ENCODE results near the gene MT1A. TPM values are rescaled to one million over a fixed set of nuclear protein-coding genes. Genes with fewer than 3 reads are reported as not detected.
A peak's percentile ranks its signal among the peaks of the same experiment; 100 is the strongest.

The MT1A gene
- under 1 TPM in 1 of 2 experiments, not detected in 1; 0.91 TPM for total RNA-seq

DNA sequence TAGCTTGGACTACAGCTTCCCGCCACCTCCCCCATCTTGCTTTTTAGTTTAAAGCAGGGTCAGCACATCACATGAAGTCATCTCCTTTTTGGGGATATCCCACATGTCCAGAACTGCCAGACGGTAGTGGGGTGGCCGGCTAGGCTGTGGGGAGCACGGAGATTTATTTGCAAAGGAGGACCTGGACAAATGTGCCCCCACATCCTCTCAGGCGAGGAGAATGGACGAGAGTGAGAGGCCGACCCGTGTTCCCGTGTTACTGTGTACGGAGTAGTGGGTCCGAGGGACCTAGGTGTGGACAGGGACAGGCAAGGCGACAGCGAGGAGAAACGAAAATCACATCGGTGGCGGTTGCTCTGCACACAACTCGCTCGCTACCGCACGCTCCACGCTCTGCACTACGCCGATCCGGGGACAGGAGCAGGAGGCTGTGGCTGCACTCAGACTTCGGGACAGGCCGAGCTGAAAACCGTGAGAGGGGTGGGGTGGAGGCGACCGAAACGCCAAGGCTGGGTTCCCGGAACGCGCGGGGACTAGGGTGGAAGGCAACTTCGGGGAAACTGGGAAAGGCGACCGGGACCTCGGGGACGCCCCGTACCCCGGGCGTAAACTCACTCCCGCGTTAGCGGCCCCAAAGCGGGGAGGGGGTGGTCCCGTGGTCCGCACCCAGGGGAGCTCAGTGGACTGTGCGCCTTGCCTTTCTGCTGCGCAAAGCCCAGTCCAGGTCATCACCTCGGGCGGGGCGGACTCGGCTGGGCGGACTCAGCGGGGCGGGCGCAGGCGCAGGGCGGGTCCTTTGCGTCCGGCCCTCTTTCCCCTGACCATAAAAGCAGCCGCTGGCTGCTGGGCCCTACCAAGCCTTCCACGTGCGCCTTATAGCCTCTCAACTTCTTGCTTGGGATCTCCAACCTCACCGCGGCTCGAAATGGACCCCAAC, at the start of gene MT1A:
MT1A (plus strand) TSS at position 853 of the 937 bp plus-strand sequence; CDS start at position 926, 73 bp downstream.
- CTCF ChIA-PET, result interaction anchor here (0.8 to 1.5 kb wide), 4 partner anchors 12 to 64 kb away, joined by 3 to 4 read pairs (median 3); partner anchors contain the start of gene MT1E
- Mint-ChIP-seq H3K27ac (no peak within 1 kb of the TSS), H3K4me1 (peaks cover 37% of the 10 kb centered on the region), H3K36me3 (no peaks in the 10 kb centered on the region), H3K9me3 (ENCODE audit: low read depth) (no peaks in the 10 kb centered on the region), H3K27me3 (peaks cover 92% of the 10 kb centered on the region), H3K4me3 (peak within 1 kb of the TSS; percentile 63)
- ATAC-seq, result peak; percentile 59
- DNase-seq, result no peak

DNA sequence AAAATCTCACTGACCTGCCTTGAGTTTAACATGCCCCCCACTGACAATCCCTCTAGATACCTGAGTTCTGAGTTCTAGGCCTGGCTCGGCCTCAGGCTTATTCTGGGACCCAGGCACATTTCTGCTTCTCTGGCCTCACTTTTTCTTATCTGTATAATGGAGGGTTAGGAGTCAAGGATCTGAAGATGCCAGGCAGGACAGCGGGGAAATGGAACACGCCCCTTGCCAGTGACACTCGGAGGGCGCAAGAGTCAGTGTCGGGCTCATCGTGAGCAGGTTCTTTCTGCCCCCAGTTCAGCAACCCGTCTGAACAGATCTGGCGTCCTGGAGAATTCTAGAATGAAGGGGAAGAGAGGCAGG, 49.7 kb upstream of the MT1A start:
- ATAC-seq (no peak), DNase-seq (no peak)
- Mint-ChIP-seq H3K4me1 (peaks cover 11% of the 10 kb centered on the region), H3K9me3 (ENCODE audit: low read depth) (no peaks in the 10 kb centered on the region), H3K27me3 (peaks cover 54% of the 10 kb centered on the region), H3K36me3 (no peaks in the 10 kb centered on the region), H3K4me3 (peak overlapping the region; percentile 71), H3K27ac (no peak overlapping the region)
- CTCF ChIA-PET, result no interaction called here

DNA sequence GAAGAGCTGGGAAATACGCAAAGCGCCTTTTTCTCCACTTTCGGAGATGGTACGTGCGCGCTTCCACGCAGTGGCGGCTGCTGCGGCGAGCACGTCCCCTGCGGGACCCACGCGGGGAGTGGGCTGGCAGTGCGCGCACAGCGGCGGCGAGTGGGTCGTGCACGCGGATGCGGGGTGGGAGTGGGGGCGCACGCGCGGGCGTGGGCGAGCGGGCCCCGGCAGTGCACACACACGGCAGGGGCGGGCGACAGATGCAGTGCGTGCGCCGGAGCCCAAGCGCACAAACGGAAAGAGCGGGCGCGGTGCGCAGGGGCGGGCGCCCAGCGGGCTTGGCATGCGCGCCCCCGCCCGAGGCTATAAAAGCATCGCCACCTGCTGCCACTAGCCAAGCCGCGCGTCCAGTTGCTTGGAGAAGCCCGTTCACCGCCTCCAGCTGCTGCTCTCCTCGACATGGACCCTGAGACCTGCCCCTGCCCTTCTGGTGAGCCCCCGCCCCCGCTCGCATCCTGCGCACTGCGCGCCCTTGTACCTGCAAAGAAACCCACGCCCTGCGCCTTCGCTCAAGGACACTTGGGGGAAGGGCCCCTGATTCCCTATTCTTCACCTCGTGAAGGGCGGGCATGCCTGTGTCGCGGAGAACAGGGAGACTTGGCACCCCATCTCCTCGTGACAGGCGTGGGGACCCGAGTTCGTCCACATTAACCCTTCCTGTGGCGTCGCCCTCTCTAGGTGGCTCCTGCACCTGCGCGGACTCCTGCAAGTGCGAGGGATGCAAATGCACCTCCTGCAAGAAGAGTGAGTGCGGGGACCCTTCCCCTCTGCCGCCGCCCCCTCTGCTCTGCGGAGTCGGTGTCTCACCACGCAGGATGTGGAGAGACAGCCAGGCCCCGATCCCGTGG, 49.1 kb upstream of the MT1A start, which contains the start of gene MT3:
MT3 (plus strand) TSS at position 388 of the 899 bp plus-strand sequence; CDS start at position 451, 63 bp downstream.
- Mint-ChIP-seq H3K4me3 (peak within 1 kb of the TSS; percentile 71), H3K9me3 (ENCODE audit: low read depth) (no peaks in the 10 kb centered on the region), H3K36me3 (no peaks in the 10 kb centered on the region), H3K27ac (no peak within 1 kb of the TSS), H3K4me1 (peaks cover 11% of the 10 kb centered on the region), H3K27me3 (peaks cover 54% of the 10 kb centered on the region)
- DNase-seq (no peak), ATAC-seq (peak; percentile 77)
- CTCF ChIA-PET, result interaction anchor here (1.3 kb wide), 1 partner anchor 12 kb away, joined by 4 read pairs; no protein-coding TSS in a partner anchor

DNA sequence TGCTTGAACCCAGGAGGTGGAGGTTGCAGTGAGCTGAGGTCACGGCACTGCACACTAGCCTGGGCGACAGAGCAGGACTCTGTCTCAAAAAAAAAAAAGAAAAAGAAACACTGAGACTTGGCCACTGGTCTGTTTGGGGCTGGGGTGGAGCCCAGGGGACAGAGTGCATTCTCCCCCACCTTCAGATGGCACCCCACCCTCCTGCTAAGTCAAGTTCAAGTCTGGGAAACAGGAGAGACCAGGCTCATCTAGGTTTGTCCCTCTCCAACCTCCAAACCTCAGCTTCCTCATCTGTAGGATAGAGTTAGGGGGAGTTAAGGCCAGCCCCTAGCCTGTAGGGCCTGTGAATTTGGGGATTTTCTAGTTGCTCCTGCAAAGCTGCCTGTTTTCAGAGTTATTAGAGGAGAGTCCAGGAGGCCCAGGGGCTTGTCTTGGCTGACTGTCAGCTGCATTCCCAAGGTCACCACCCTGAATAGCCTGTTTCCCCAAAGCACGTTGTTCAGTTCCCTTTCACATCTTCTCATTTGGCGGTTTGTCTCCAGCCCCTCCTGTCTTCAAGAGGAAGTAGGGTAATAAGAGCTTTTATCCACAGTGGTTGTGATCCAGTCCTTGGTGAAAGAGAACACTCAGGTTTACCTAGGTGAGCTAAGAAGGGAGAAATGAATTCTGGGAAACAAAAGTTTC, 46.9 kb upstream of the MT1A start:
- H3K4me1 Mint-ChIP-seq, result peaks cover 11% of the 10 kb centered on the region
- ATAC-seq (no peak), DNase-seq (no peak)
- no peaks in the 10 kb centered on the region for H3K36me3 Mint-ChIP-seq
- H3K4me3 Mint-ChIP-seq, result no peak overlapping the region
- no peak overlapping the region for H3K27ac Mint-ChIP-seq
- CTCF ChIA-PET, result interaction anchor here (0.6 to 1.8 kb wide), 6 partner anchors 9 to 493 kb away, joined by 3 to 7 read pairs (median 4); no protein-coding TSS in a partner anchor
- no peaks in the 10 kb centered on the region for H3K9me3 Mint-ChIP-seq (ENCODE audit: low read depth)
- peaks cover 54% of the 10 kb centered on the region for H3K27me3 Mint-ChIP-seq

DNA sequence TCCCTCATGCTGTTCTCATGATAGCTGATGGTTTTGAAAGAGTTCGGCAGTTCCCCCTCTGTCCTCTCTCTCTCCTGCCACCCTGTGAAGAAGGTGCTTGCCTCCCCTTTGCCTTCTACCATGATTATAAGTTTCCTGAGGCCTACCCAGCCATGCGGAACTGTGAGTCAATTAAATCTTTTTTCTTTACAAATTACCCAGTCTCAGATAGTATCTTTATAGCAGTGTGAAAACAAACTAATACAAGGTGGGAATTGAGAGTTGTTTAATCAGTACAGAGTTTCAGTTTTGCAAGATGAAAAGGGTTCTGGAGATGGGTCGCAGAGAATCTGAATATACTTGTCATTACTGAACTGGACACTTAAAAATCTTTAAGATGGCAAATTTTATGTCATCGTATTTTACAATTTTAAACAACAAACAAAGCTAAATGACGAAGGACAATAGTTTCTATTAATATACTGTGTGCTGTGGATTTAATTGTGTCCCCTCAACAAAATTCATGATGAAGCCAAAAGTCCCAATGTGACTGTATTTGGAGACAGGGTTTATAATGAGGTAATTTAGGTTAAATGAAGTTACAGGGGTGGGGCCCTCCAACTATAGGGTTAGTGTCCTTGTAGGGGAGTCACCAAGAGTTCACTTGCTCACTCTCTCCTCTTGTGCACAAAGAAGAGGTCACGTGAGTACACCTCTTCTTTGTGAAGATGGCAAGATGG, 44.7 kb upstream of the MT1A start:
- Mint-ChIP-seq H3K36me3 (no peaks in the 10 kb centered on the region), H3K27ac (no peak overlapping the region), H3K4me3 (no peak overlapping the region), H3K4me1 (peaks cover 11% of the 10 kb centered on the region), H3K9me3 (ENCODE audit: low read depth) (no peaks in the 10 kb centered on the region), H3K27me3 (peaks cover 56% of the 10 kb centered on the region)
- DNase-seq (no peak), ATAC-seq (no peak)
- CTCF ChIA-PET, result interaction anchor here (0.7 to 1.5 kb wide), 2 partner anchors 16 to 109 kb away, joined by 3 read pairs; no protein-coding TSS in a partner anchor

DNA sequence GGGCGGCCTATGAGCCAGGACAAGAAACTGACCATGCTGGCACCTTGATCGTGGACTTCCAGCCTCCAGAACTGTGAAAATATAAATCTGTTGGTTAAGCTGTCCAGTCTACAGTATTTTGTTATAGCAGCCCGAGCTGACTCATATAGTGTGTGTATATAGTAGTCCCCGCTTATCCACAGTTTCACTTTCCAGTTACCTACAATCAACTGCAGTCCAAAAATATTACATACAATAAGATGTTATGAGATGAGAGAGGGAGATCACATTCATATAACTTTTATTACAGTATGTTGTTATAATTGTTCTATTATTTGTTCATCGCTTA, 44.2 kb upstream of the MT1A start:
- CTCF ChIA-PET, result interaction anchor here (0.7 to 1.5 kb wide), 2 partner anchors 17 to 108 kb away, joined by 3 read pairs; no protein-coding TSS in a partner anchor
- H3K27ac Mint-ChIP-seq, result no peak overlapping the region
- peaks cover 56% of the 10 kb centered on the region for H3K27me3 Mint-ChIP-seq
- no peaks in the 10 kb centered on the region for H3K36me3 Mint-ChIP-seq
- no peaks in the 10 kb centered on the region for H3K9me3 Mint-ChIP-seq (ENCODE audit: low read depth)
- ATAC-seq (no peak), DNase-seq (no peak)
- H3K4me3 Mint-ChIP-seq, result no peak overlapping the region
- H3K4me1 Mint-ChIP-seq, result peaks cover 9% of the 10 kb centered on the region

DNA sequence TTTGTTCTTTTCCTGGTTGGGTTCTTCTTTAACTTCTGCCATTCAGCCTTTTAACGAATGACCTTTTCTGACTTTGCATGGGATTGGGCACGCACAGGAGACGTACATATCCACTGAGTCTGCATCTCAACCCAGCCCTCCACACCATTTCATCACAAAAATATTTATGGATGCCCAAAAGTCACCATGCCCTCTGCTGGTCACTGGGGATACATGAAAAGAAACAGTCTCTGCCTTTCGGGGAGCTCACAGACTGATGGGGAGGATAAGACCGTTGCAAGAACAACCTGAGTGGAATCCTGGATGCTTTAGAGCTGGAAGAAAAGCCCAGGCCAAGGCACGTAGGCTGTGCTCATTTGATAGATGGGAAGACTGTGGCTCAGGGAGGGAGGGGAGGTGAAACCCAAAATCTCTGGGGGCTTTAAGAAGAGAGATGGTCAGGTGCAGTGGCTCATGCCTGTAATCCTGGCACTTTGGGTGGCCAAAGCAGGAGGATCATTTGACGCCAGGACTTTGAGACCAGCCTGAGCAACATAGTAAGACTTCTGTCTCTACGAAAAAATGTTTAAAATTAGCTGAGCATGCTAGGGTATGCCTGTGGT, 38.0 kb upstream of the MT1A start:
- DNase-seq (peak; percentile 62), ATAC-seq (peak; percentile 61)
- Mint-ChIP-seq H3K27me3 (peaks cover 42% of the 10 kb centered on the region), H3K9me3 (ENCODE audit: low read depth) (no peaks in the 10 kb centered on the region), H3K4me1 (peaks cover 9% of the 10 kb centered on the region), H3K27ac (no peak overlapping the region), H3K36me3 (no peaks in the 10 kb centered on the region), H3K4me3 (no peak overlapping the region)
- CTCF ChIA-PET, result interaction anchor here (0.6 to 2.3 kb wide), 27 partner anchors 8 to 245 kb away, joined by 3 to 21 read pairs (median 4); partner anchors contain the start of genes MT1A, MT1X and MT2A

DNA sequence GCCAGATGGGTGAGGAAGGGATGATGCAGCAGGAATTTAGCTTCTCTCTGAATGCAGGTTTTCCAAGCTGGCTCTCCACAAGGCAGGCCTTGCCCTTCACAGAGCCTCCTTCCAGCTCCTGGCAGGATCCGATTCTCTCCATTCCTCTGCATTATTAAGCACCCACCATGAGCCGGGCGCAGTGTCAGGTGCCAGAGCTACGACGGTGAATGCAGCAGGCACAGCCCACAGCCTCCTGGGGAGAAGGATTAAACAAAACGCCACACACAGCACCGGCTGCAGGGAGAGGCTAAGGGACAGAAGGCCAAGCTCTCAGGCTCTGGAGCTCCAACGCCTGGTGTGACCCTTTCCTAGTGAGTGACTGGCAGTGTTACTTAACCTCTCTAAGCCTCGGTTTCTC, 37.1 kb upstream of the MT1A start:
- no peak for DNase-seq
- Mint-ChIP-seq H3K27me3 (peaks cover 34% of the 10 kb centered on the region), H3K4me3 (no peak overlapping the region), H3K9me3 (ENCODE audit: low read depth) (no peaks in the 10 kb centered on the region), H3K27ac (no peak overlapping the region), H3K4me1 (peaks cover 9% of the 10 kb centered on the region), H3K36me3 (no peaks in the 10 kb centered on the region)
- CTCF ChIA-PET, result interaction anchor here (0.6 to 2.3 kb wide), 15 partner anchors 10 to 176 kb away, joined by 3 to 21 read pairs (median 4); partner anchors contain the start of gene MT1A
- ATAC-seq, result no peak

DNA sequence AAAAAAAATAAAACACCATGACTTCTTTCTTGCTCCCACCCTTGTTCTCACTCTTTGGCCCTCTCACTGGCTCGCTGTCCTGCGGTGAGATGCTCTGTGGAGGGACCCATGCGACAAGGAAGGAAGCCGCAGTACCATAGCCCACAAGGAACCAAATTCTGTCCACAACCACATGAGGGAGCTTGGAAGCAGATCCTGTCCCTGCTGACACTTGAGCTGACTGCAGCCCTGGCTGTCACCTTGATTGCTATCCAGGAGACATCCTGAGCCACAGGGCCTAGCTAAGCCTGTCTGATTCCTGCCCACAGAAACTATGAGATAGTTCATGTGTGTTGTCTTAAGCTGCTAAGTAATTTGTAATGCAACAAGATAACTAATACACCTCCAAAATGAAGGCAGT, 34.9 kb upstream of the MT1A start:
- H3K36me3 Mint-ChIP-seq, result no peaks in the 10 kb centered on the region
- DNase-seq, result no peak
- no peak for ATAC-seq
- H3K4me1 Mint-ChIP-seq, result peaks cover 25% of the 10 kb centered on the region
- H3K27ac Mint-ChIP-seq, result no peak overlapping the region
- no peak overlapping the region for H3K4me3 Mint-ChIP-seq
- H3K27me3 Mint-ChIP-seq, result peaks cover 18% of the 10 kb centered on the region
- CTCF ChIA-PET, result interaction anchor here (0.7 to 1.8 kb wide), 7 partner anchors 12 to 98 kb away, joined by 3 to 8 read pairs (median 3); partner anchors contain the start of gene MT1E
- H3K9me3 Mint-ChIP-seq (ENCODE audit: low read depth), result no peaks in the 10 kb centered on the region

DNA sequence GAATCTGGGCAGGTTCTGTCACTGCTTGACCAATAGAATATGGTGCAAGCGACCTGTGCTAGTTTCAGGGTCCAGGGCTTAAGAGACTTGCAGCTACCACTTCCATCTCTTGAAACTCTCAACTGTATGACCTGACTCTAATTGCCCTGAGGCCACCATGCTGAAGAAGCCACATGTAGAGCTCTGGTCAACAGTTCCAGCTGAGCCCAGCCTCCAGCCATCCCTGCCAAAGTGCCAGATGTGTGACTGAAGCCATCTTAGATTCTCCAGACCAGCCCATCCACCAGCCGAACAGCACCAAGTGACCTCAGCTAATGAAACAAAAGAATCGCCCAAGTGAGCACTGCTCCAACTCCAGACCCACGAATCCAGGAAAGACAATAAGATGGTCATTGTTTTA, 33.5 kb upstream of the MT1A start:
- ATAC-seq (no peak), DNase-seq (no peak)
- Mint-ChIP-seq H3K4me1 (peaks cover 30% of the 10 kb centered on the region), H3K27me3 (peaks cover 14% of the 10 kb centered on the region), H3K36me3 (no peaks in the 10 kb centered on the region), H3K4me3 (no peak overlapping the region), H3K9me3 (ENCODE audit: low read depth) (no peaks in the 10 kb centered on the region), H3K27ac (no peak overlapping the region)
- CTCF ChIA-PET, result interaction anchor here (1.2 to 2.0 kb wide), 5 partner anchors 9 to 96 kb away, joined by 3 to 6 read pairs (median 5); no protein-coding TSS in a partner anchor

DNA sequence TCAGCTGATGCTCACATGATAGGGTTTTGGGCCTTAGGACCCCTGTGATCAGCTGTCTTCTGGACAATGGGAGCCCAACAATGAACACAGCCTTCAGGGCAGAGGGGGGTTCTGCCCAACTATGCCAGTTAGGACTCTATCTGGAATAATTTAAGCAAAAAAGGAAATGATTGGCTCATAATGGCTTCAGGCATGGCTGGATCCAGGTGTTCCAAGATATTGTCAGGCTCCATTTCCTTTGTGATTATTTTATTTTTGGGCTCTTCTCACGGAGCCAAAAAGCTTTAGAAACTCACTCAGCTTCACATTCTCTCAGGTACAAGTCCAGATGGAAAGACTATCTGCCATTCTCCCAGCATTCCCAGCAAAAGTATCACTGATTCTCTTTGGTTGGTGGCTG, 33.0 kb upstream of the MT1A start:
- no peak overlapping the region for H3K27ac Mint-ChIP-seq
- H3K36me3 Mint-ChIP-seq, result no peaks in the 10 kb centered on the region
- CTCF ChIA-PET, result interaction anchor here (1.2 to 2.0 kb wide), 5 partner anchors 9 to 96 kb away, joined by 3 to 6 read pairs (median 5); no protein-coding TSS in a partner anchor
- no peak overlapping the region for H3K4me3 Mint-ChIP-seq
- peaks cover 32% of the 10 kb centered on the region for H3K4me1 Mint-ChIP-seq
- ATAC-seq, result no peak
- no peaks in the 10 kb centered on the region for H3K9me3 Mint-ChIP-seq (ENCODE audit: low read depth)
- peaks cover 10% of the 10 kb centered on the region for H3K27me3 Mint-ChIP-seq
- no peak for DNase-seq
